Right ventricle myocardium superior (tissue), 1 donor: ENCODE results near the gene NF2. TPM values are rescaled to one million over a fixed set of nuclear protein-coding genes. Genes with fewer than 3 reads are reported as not detected.

Experiments
- ATAC-seq: fragments of 200-7000 bp; cut with Tn5 transposase; one replicate; pipeline ENCODE4 v1.9.1; 2020; ENCODE audit warnings: mild to moderate bottlenecking; ENCODE audit not compliant: poor library complexity
- DNase-seq: peaks from one replicate; pipeline ENCODE4 v3.0.0-alpha.2; 2020
- intact Hi-C: fragments of 100-400 bp; cut with DNase I; formaldehyde crosslinking; loops from one replicate; pipeline ENCODE4 v1.11.2; 2022
- total RNA-seq: library from RNA; stranded (reverse); fragmentation: NEBNext Ultra II Directional; extraction: Animal tissue kit (Norgen Biotek cat#: 25700); gene quantifications from one replicate; pipeline ENCODE4 v1.2.1, GENCODE V29; 2021
- donor health status: DM: no; HTN: yes; CAD: no; lungs with severe emphysema.

NF2 gene
- total RNA-seq, 1 donor from 2014 or later = 40.6 TPM

DNA sequence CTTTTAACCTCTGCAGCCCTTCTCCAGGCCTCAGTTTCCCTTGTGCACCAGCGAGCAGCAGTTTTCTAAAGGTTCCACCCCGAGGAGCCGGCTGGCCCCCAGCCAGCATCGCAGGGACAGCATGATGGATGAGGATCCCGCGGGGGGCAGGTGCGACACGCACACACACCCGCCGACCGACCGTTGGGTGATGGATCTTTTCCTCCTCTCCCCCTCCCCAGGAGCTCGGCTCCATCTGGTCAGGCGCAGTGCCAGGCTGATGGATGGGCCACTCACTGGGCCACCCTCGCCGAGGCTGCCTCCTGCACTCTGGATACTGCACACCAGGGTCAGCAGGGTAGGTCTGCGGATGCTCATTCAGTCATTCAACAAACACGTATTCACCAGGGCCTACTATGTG lies 103.6 kb downstream of the NF2 start:
- intact Hi-C loops = no loop called here
- DNase-seq (no peak), ATAC-seq (no peak)

DNA sequence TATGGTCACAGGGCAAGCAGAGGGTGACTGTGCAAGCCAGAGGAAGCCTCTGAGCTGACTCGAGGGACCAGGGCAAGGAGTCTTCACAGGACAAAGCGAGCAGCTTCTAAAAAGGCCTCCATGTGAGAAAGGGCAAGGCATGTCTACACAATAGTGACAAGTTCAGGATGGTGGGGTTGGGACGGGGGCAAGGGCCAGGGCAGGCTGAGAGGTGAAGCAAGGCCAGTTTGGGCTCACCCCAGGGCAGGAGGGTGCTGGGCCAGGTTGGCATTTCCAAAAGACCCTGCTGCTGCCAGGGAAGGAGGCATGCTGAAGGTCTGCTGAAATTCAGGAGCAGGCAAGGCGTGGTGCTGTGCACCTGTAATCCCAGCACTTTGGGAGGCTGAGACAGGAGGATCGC lies 104.0 kb downstream of the NF2 start:
- intact Hi-C loops = no loop called here

DNA sequence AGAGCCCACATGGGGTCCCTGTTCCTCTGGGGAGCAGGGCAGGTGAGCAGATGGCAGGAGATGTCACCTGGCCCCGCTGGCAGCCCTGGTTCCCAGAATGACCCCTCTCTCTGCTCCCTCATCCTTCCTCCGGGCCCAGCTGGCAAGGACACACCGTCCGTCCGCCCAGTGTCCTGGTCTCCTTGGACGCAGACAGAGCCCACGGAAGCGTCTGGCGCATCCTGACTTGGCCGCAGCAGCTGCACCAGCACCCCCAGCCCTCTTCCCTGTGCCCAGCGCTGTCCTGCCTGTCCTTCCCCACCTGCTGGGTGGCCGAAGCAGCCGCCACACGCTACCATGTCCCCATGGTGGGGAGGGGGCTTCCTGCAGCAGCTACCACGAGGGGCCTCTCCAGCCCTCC lies 106.8 kb downstream of the NF2 start:
- ATAC-seq (no peak), DNase-seq (no peak)
- intact Hi-C loops = no loop called here

More for the DNA sequence above, 104.0 kb downstream of the NF2 start:
- no peak for DNase-seq
- no peak for ATAC-seq

DNA sequence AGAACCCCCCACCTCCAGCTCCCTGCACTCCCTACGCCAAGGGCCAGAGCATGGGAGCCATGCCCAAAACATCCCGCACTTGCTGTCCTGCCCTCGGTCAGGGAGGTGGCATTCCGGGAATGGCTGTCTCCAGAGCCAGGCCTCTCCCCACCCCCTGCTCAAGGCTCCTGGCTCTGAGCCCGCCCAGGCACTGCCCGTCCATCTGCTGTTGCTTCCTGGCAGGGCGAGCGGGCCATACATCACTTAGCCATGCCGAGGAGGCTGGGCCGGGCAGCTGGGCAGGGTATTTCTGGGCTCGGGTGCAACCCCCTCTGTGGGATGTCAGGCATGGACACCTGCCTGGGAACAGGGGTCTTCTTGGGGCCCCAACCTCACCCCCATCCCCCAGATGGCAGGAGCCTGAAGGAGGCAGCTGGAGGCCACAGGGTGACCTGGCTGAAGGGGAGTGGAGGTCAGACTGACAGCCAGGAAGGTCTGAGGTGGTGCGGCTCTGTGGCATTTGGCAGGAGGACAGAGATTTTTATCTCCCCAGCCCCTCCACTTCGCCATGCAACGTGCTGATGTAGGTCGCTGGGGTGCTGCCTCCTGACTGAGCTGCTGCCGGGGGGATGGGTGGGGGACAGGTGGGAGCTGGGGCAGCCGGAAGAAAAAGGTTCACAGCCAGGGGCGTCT lies 107.6 kb downstream of the NF2 start:
- DNase-seq (peak; percentile 70), ATAC-seq (peak; percentile 85)
- intact Hi-C loops = no loop called here

DNA sequence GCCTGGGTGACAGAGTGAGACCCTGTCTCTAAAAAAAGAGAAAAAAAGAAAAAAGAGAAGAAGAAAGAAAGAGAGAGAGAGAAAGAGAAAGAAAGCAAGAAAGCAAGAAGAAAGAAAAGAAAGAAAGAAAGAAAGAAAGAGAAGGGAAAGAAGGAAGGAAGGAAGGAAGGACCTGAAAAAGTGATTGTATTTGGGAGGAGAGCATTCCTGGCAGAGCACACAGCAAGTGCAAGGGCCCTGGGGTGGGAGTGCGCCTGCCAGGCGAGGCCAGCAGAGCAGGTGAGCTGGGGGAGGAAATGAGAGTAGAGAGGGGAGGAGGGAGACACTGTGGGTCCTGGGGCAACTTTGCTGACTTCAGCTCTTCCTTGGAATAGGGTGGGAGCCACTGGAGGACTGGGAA lies 108.7 kb downstream of the NF2 start:
- DNase-seq (no peak), ATAC-seq (no peak)
- intact Hi-C loops = no loop called here

DNA sequence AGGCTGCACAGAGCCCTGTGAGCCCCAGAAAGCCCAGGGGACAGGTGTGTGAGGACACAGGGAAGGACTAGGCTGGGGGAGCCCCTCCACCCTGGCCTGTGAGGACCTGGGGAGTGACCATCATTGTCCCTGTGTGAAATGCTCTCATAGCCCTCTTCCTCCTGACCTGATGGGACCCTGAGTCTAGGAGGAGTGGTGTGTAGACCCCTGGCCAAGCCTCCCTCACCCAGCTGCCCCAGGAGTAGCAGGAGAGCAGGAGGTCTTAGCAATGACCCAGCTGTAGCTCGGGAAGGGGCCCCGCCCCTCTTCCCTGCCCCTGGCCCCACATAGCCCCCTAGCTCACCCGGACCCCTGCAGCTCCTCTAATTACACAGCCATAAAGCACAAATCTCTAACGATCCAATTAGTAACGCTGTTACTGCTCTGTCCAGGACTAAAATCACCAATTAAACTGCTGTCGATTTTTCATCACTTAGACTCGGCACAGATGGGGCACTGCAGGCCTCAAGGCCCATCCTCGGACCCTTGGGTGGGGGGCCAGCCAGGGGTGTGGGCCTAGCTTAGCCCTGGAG lies 109.8 kb downstream of the NF2 start:
- intact Hi-C loops = no loop called here
- no peak for DNase-seq
- no peak for ATAC-seq

DNA sequence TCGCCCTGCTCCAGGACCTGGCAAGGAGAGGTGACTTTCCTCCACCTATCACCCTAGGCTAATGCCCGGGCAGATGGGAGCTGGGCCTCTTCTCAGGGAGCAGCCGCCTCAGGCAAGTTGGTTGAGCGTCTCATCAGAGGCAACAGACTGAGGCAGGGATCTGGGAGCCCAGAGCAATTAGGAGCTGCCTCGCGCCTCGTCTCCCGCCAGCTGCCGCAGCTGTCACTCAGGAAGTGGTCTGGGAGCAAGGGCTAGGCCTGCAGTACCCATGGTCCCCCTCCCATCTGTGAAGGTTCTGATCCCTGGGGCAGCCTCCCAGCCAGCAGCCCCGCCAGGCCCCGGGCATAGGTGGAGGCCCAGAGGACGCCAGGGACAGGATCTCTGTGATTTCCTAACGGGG lies 111.8 kb downstream of the NF2 start:
- intact Hi-C loops = no loop called here
- DNase-seq (no peak), ATAC-seq (no peak)

DNA sequence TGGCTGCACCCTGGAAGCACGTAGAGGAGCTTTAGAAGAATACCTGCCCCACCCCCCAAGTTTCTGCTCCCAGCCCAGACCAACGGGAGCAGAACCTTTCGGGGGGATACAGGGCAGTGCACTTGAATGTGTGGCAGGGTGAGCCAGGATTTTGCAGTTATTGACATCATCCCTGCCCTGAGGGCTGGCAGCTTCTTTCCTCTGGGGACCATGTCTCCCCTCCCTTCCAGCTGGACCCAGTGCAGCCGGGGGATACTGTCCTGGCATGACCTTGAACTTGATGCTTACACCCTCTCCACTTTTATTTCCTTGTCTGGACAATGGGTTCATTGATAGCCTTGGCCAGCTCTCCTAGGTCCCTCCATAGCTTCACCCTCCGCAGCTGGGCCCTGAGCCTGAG lies 112.3 kb downstream of the NF2 start:
- ATAC-seq = no peak
- no peak for DNase-seq
- intact Hi-C loops = no loop called here

DNA sequence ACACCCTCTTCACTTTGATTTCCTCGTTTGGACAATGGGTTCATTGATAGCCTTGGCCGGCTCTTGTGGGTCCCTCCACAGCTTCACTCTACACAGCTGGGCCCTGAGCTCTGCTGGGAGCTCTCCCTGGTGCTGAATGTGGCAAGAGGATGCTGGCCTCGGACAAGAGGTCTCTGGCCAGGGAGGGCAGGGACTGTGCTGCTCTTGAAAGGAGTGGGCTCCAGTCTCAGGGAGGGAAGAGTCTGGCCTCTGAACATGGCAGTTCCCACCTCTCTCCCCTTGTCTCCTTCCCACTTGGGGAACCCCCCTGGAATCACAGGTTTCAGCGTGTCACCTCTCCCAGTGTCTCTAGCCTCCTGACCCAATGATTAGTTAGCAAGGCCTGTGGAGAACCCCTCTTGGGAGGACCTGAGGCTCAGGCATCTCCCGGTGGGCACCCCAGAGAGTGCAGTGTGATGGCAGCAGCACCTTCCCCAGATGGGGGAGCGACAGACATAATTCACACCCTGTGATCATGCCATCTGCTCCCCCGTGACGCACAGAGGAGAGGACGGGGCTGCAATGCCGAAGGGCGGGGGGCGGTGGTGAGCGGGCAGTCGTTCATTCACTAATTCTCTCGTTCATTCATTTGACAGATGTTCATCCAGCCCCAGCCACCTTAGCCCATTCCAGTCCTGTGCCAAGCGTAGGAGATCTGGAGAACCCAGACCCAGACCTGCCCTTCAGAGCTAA lies 113.5 kb downstream of the NF2 start:
- intact Hi-C loops = no loop called here
- ATAC-seq (peak; percentile 79), DNase-seq (peak; percentile 65)

DNA sequence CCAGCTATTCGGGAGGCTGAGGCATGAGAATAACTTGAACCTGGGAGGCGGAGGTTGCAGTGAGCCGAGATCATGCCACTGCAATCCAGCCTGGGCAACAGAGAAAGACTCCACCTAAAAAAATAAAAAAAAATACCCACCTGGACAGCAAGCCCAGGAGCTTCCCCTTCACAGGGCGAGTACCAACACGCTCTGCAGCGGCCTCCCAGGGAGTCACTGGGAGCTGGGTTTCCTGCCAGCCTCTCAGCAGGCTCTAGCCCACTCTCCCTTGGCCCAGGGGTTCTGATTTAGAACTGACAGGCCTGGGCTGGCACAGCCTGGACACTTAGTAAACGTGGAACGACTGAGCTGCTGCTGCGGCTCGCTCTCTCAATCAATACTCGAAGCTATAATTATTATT lies 114.4 kb downstream of the NF2 start:
- intact Hi-C loops = no loop called here
- ATAC-seq (no peak), DNase-seq (no peak)

DNA sequence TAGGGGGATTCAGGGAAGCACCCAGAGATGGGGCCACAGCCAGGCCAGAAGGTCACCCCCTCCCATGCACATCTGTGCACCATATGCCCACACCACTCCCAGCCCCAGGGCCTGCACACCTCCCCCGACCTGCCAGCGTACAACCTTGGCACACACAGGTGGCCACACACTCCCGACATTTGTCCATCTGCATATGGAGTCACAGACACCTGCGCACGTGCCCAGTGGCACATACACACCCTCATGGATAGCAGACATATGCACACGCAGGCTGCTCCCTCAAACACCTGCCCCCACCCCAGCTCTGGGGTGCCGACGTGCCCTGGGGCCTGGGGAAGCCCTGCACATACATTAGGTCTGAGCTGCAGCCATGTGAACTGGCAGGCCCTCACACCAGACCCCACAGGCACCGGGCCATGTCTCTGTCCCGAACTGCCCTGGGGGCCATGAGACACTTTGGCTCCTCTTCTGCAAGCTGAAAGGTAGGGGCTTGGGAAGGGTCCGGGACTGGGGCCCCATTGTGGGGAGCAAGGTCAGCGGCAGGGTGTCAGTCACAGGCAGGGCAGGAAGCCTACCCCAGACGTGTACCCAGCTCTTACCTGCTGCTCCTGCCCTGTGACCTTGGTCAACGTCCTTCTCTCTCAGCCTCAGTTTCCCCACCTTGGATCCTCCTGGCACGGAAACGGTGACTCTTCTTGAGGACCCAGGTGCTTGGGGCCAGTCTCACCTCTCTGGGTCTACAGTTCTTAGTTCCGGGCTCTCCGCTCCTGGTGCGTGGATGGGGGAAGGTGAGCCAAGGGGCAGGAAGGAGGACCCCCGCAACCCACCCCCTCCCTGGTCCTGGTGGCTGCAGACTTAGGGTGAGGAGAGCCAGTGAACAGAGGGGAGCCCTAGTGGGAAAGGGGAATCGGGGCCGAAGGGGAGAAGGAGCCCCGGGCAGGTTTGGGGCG lies 115.8 kb downstream of the NF2 start:
- ATAC-seq (no peak), DNase-seq (no peak)
- intact Hi-C loops = no loop called here

DNA sequence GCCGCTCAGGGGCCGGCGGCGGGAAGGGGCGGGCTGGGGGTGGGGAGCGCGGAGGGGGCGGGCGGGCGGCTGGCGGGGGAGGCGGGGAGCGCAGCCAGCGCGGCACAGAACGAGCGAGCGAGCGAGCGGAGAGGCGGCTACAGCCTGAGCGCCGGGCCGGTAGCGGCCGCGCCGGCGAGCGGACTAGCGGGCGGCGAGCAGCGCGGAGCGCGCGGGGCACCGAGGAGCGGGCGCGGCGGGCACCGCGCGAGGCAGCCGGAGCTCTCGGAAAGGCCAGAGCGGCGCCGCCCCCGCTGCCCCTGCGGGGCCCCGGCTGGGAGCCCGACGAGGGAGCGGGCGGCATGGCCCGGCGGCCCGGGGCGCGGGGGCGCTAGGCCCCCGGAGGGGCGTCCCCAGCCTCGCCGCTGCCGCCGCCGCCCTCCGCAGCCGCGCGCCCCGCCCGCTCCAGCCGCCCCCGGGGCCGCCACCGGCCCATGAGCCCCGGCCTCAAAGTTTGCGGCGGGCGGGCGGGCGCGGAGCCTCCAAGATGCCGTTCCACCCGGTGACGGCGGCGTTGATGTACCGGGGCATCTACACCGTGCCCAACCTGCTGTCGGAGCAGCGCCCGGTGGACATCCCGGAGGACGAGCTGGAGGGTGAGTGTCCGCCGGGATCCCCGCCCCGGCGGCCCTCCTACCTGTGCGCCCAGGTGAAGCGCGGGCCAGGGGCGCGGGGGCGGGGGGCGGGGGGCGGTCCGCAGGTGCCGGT lies 116.6 kb downstream of the NF2 start, which contains the start of gene CABP7:
TSS of gene CABP7 (plus strand) at position 105 of the 747 bp plus-strand sequence. CDS start at position 527, 422 bp downstream.
- intact Hi-C loops = no loop called here
- no peak for DNase-seq
- no peak for ATAC-seq

DNA sequence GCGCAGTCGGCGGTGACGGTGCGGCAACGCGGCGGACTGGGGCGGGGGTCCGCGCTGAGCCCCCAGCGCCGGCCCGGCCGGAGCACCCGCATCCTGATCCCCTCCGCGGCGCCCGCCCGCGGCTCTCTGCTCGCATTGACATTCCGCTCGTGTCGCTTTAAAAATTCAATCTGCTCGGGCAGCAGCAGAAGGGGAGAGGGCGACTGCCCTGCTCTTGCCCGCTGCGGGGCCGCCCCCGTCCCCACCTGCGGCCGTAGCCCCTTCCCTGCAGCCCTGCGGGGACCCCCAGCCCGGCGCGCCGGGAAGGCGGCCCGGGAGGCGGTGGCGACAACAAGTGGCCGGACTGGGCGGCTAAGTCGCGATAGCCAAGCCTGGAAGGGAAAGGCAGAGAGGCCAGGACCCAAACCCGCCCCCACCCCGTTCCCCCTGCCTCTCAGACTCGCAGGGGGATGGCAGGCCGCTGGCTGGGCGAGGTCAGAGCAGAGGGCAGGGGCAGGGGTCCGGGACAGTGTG lies 117.4 kb downstream of the NF2 start:
- DNase-seq (no peak), ATAC-seq (no peak)
- intact Hi-C loops = no loop called here

DNA sequence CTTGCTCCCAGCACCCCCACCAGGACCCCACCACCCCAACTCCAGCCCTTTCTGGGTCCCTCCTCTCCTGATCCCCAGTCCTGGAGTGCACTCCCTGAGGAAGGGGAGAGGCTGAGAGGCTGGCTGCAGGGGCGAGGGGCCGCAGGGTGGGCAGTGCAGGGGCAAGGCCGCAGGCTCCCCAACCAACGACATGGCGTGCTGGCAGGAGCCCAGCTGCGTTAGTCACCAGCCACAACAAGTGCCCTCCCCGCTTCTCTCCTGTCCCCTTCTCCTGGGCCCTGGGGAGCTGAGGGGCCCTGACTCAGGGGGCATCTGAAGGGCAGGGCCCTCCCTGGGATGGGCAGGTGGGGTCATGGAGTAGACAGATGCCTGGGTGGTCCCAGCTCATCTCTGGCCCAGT lies 118.7 kb downstream of the NF2 start:
- intact Hi-C loops = no loop called here
- ATAC-seq (no peak), DNase-seq (no peak)

DNA sequence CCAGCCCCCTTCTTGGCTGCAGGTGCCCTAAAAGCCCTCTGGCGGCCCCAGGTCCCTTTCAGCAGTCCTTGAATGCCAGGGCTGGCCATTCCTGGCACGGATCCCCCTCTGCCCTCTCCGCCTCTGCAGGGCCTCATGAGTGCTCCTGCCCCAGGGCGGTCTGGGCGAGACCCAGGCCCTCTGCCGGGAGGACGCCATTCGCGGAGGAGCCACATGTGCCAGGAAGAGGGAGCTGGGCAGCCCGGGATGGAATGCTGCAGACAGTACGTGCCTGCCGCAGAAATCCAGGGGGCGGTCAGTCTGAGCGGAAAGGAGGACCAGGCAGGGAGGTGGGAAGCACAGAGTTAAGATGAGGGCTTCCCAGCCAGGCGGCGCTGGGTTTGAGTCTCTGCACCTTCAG lies 119.2 kb downstream of the NF2 start:
- intact Hi-C loops = no loop called here
- ATAC-seq = no peak
- no peak for DNase-seq

DNA sequence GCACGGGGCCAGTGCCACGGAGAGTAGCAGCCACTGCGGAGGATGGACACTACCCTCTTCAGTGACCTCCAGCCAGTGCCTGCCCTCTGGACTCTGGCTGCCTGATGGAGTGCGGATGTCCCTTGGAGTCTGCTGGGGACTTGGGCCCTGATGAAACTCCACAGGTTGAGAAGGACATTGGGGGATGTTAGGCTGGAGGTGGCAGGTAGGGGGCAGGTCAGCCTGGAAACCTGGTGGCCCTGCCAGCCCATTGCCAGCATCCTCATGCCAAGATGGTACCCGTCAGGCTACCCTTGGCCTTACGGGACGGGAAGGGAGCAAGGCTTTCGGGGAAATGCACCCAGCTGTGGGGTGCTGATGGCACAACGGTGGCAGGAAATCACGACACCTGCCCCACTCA lies 120.3 kb downstream of the NF2 start:
- DNase-seq (no peak), ATAC-seq (no peak)
- intact Hi-C loops = no loop called here

DNA sequence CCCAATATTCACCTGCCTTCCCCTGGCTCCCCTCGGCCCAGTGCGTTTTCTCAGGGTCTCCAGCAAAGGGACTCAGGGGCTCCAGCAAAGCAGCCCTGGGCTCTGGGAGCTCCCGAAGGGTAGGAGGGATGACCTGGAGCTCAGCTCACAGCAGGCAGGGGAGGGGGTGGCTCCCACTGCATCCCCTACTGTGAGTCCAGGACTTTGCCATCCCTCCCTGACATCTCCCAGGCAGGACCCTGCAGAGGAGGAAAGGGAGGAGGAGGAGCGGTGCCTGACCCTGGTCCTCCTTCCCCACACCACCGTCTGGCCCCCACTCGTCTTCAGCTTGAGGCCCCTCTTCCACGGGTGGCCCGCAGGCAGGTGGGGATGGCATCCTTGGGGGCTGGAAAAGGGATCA lies 121.4 kb downstream of the NF2 start:
- DNase-seq (no peak), ATAC-seq (no peak)
- intact Hi-C loops = no loop called here

DNA sequence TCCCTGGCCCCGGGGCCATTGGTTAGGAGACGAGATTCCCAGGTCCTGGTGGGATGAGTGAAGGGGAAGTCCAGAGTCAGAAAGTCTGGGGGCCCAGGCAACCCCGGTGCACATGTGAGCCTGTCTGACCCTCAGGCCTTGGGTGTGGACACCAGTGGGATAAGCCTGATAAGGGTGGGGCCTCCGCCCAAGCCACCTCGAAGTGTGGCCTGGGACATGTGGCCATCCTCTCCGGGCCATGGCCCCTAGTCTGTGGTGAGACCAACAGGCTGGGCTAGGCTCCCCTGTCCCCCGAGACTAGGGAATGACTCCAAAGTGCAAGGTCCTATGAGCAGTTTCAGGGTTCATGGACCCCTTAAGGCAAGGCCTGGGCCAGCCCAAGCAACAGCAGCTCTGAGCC lies 122.7 kb downstream of the NF2 start:
- DNase-seq (no peak), ATAC-seq (no peak)
- intact Hi-C loops = no loop called here
